Esophagus squamous epithelium (tissue), 5 donors: ENCODE measurements around the gene CA10. TPM values are rescaled to one million over a fixed set of nuclear protein-coding genes. Genes with fewer than 3 reads are reported as not detected.

ENCODE experiments used
- DNase-seq: peaks from one replicate; lab custom pipeline; 2025; lab: John Stamatoyannopoulos, UW
- H3K27ac ChIP-seq, 4 donors: fragments of 200-600 bp; sonication (generic); one replicate each; pipeline ENCODE4 v1.5.1; 2016 to 2019; ENCODE audit warnings: mild to moderate bottlenecking in 1 of 4
- H3K27me3 ChIP-seq, 4 donors: fragments of 200-600 bp; sonication (generic); 1 replicate in 3 of 4; 2 replicates in 1 of 4; pipeline versions ENCODE4 v1.5.1 to v1.6.0; 2017 to 2021; ENCODE audit warnings: antibody characterized with exemption in 1 of 4
- H3K36me3 ChIP-seq, 3 donors: fragments of 200-600 bp; sonication (generic); one replicate each; pipeline ENCODE4 v1.5.1; 2016 to 2019
- H3K4me1 ChIP-seq, 3 donors: fragments of 200-600 bp; sonication (generic); one replicate each; pipeline ENCODE4 v1.5.1; 2017 to 2019
- H3K4me3 ChIP-seq, 4 donors: fragments of 200-600 bp; sonication (generic); 1 replicate in 3 of 4; 2 replicates in 1 of 4; pipeline ENCODE4 v1.5.1; 2016 to 2019; ENCODE audit warnings: mild to moderate bottlenecking in 2 of 4, moderate library complexity in 1 of 4
- H3K9me3 ChIP-seq, 3 donors: fragments of 200-600 bp; sonication (generic); one replicate each; pipeline ENCODE4 v1.5.1; 2016 to 2019
- CTCF ChIP-seq, 6 experiments: fragments of 450-650 bp in 4 of 6; fragments of 200-600 bp in 2 of 6; sonication (generic) in 2 of 6; IDR thresholded peaks; one replicate each; pipeline ENCODE4 v1.5.1; 2016 to 2019; ENCODE audit warnings: antibody characterized with exemption in 6 of 6, mild to moderate bottlenecking in 4 of 6, moderate library complexity in 4 of 6
- POLR2A ChIP-seq, 4 donors: fragments of 450-650 bp; IDR thresholded peaks; one replicate each; pipeline ENCODE4 v1.6.1; 2017; ENCODE audit warnings: antibody characterized with exemption in 4 of 4, mild to moderate bottlenecking in 4 of 4, moderate library complexity in 3 of 4
- WGBS, 2 donors: methylation state at CpG; one replicate each; pipeline ENCODE4 v1.1.5; 2018; 5-methylcytosine and 5-hydroxymethylcytosine counted together
- intact Hi-C: fragments of 100-400 bp; cut with DNase I; formaldehyde crosslinking; loops from one replicate; pipeline ENCODE4 v1.15.0; 2022
- total RNA-seq, 4 donors: library from RNA; depleted of rRNA; stranded (reverse); fragments of >200 nt; gene quantifications; one replicate each; pipeline ENCODE4 v1.1.0, GENCODE V29; 2016
- donor health status: DM: yes; HTN: yes; CAD: no.

The CA10 gene
- total RNA-seq, 4 donors from 2014 or later: 0.38 TPM; not detected in 3

GRCh38 chr17:51630101-51630671 lies 528.3 kb downstream of the CA10 start:
- intact Hi-C loops: no loop called here
- Histone ChIP-seq H3K27me3 (peaks cover 0 to 7% (median 0%) of the 10 kb centered on the region in 4 donors), H3K4me1 (no peaks in the 10 kb centered on the region), H3K36me3 (no peaks in the 10 kb centered on the region), H3K27ac (no peak overlapping the region), H3K9me3 (no peaks in the 10 kb centered on the region), H3K4me3 (no peak overlapping the region)
- WGBS, 2 donors: 21 to 33% methylated on average over 5 of the region's 5 CpGs
- TF ChIP-seq POLR2A (IDR thresholded peaks at IDR 0.05): no peak
- TF ChIP-seq CTCF (IDR thresholded peaks at IDR 0.05): no peak
- no peak for DNase-seq

- Histone ChIP-seq H3K4me1 (no peaks in the 10 kb centered on the region), H3K4me3 (no peak overlapping the region), H3K36me3 (no peaks in the 10 kb centered on the region), H3K27ac (no peak overlapping the region), H3K27me3 (peaks cover 0 to 7% (median 0%) of the 10 kb centered on the region in 4 donors), H3K9me3 (no peaks in the 10 kb centered on the region)
- intact Hi-C loops: no loop called here
- DNase-seq: no peak
- WGBS, 2 donors: 53 to 55% methylated on average over 3 of the region's 3 CpGs
- no peak for TF ChIP-seq CTCF (IDR thresholded peaks at IDR 0.05)
- TF ChIP-seq POLR2A (IDR thresholded peaks at IDR 0.05): no peak
Measured at GRCh38 chr17:51629232-51629631, 529.3 kb downstream of the CA10 start.

- H3K27ac ChIP-seq: no peak overlapping the region
Measured at GRCh38 chr17:51627779-51628178, 530.7 kb downstream of the CA10 start.

GRCh38 chr17:51618476-51618875 lies 540.0 kb downstream of the CA10 start:
- TF ChIP-seq CTCF (IDR thresholded peaks at IDR 0.05) (no peak), POLR2A (IDR thresholded peaks at IDR 0.05) (no peak)
- intact Hi-C loops: no loop called here
- WGBS, 2 donors: 19 to 39% methylated on average over 1 of the region's 1 CpG

More at GRCh38 chr17:51627779-51628178, 530.7 kb downstream of the CA10 start:
- intact Hi-C loops: no loop called here
- Histone ChIP-seq H3K27me3 (peaks cover 0 to 7% (median 0%) of the 10 kb centered on the region in 4 donors), H3K4me1 (no peaks in the 10 kb centered on the region), H3K4me3 (no peak overlapping the region), H3K36me3 (no peaks in the 10 kb centered on the region), H3K9me3 (no peaks in the 10 kb centered on the region)
- 43 to 80% methylated on average over 1 of the region's 1 CpG for WGBS, 2 donors
- TF ChIP-seq CTCF (IDR thresholded peaks at IDR 0.05) (no peak), POLR2A (IDR thresholded peaks at IDR 0.05) (no peak)
- DNase-seq: no peak

GRCh38 chr17:51617986-51618385 lies 540.5 kb downstream of the CA10 start:
- Histone ChIP-seq H3K36me3 (no peaks in the 10 kb centered on the region), H3K4me3 (no peak overlapping the region), H3K9me3 (no peaks in the 10 kb centered on the region), H3K27ac (no peak overlapping the region), H3K4me1 (no peaks in the 10 kb centered on the region), H3K27me3 (peaks cover 0 to 40% (median 0%) of the 10 kb centered on the region in 4 donors)
- intact Hi-C loops: no loop called here
- TF ChIP-seq POLR2A (IDR thresholded peaks at IDR 0.05): no peak
- TF ChIP-seq CTCF (IDR thresholded peaks at IDR 0.05): no peak
- 57 to 93% methylated on average over 1 of the region's 1 CpG for WGBS, 2 donors
- no peak for DNase-seq

More at GRCh38 chr17:51618476-51618875, 540.0 kb downstream of the CA10 start:
- H3K27ac ChIP-seq: no peak overlapping the region
- no peak overlapping the region for H3K4me3 ChIP-seq
- H3K36me3 ChIP-seq: no peaks in the 10 kb centered on the region
- H3K27me3 ChIP-seq: peaks cover 0 to 40% (median 0%) of the 10 kb centered on the region in 4 donors
- no peak for DNase-seq
- no peaks in the 10 kb centered on the region for H3K4me1 ChIP-seq
- no peaks in the 10 kb centered on the region for H3K9me3 ChIP-seq
